K562 (cell line): ENCODE results near the gene CMIP. TPM values are rescaled to one million over a fixed set of nuclear protein-coding genes. Genes with fewer than 3 reads are reported as not detected.

Source experiments
- AFF1 ChIP-seq, 2 experiments: fragments of 450-650 bp; IDR thresholded peaks; 2 replicates each; pipeline ENCODE4 v1.6.1; 2018; ENCODE audit warnings: mild to moderate bottlenecking in 2 of 2, low read depth in 1 of 2; ENCODE audit not compliant: partially characterized antibody in 2 of 2
- BACH1 ChIP-seq: fragments of 200-800 bp; sonication (Bioruptor generic); IDR thresholded peaks from 2 replicates; pipeline ENCODE4 v1.6.1; 2016; ENCODE audit warnings: missing genetic modification characterization, missing compliant biosample characterization
- CHD2 ChIP-seq: IDR thresholded peaks from 2 replicates; pipeline ENCODE4 v1.6.1; 2011; ENCODE audit warnings: low read depth, low read length
- FOXP1 ChIP-seq: sonication (generic); formaldehyde crosslinking; IDR thresholded peaks from 2 replicates; pipeline ENCODE4 v1.8.0; 2022; ENCODE audit warnings: mild to moderate bottlenecking, missing genetic modification reagents
- FOXP4 ChIP-seq: sonication (generic); formaldehyde crosslinking; IDR thresholded peaks from 2 replicates; pipeline ENCODE4 v1.8.0; 2022; ENCODE audit warnings: mild to moderate bottlenecking, missing genetic modification reagents, borderline replicate concordance
- PHF8 ChIP-seq: fragments of 200-600 bp; sonication (generic); IDR thresholded peaks from 2 replicates; pipeline ENCODE4 v1.6.1; 2012; ENCODE audit warnings: mixed run types, mild to moderate bottlenecking, inconsistent platforms, low read length, moderate library complexity, borderline replicate concordance
- RREB1 ChIP-seq: fragments of 250-450 bp; sonication (Bioruptor Pico); IDR thresholded peaks from 2 replicates; pipeline ENCODE4 v1.4.0; 2020
- XRCC5 ChIP-seq: fragments of 200-400 bp; formaldehyde crosslinking; IDR thresholded peaks from 2 replicates; pipeline ENCODE4 v1.6.1; 2017; ENCODE audit warnings: low read depth, mild to moderate bottlenecking, low read length
- ZNF584 ChIP-seq: fragments of 200-800 bp; sonication (Bioruptor generic); IDR thresholded peaks from 2 replicates; pipeline ENCODE4 v1.6.1; 2016; ENCODE audit warnings: low read depth, mild to moderate bottlenecking, missing genetic modification characterization, missing compliant biosample characterization
- ZNF592 ChIP-seq: fragments of 450-650 bp; IDR thresholded peaks from 2 replicates; pipeline ENCODE4 v1.6.1; 2017; ENCODE audit warnings: antibody characterized with exemption, mild to moderate bottlenecking
- polyA plus RNA-seq, 8 experiments: library from polyadenylated mRNA; depleted of rRNA in 4 of 8; stranded (reverse) in 5 of 8; unstranded in 3 of 8; fragments of >200 nt; fragmentation: Nextera tagmentation in 2 of 8; fragmentation: Illumina TruSeq in 1 of 8; extraction: Ambion mirVana in 2 of 8; extraction: Trizol in 1 of 8; gene quantifications; 2 replicates each; pipeline versions ENCODE4 v1.2.1 to v1.2.3, GENCODE V29; 2011 to 2014; ENCODE audit warnings: inconsistent platforms in 1 of 8, missing spikeins in 1 of 8
- total RNA-seq, 7 experiments: library from RNA; depleted of rRNA in 6 of 7; stranded (reverse); fragments of >200 nt in 6 of 7; fragmentation: Illumina TruSeq in 2 of 7; extraction: Trizol in 2 of 7; gene quantifications; 2 replicates each; pipeline versions ENCODE4 v1.2.1 to v1.2.3, GENCODE V29; 2011 to 2021; ENCODE audit warnings: low replicate concordance in 1 of 7

The CMIP gene
- total and polyA plus RNA-seq, 9 of the 15 experiments (the other 6 are each of a cell fraction or from before 2014, with no cell fraction given) = 0.94 to 82.5 (median 10.3) TPM

GRCh38 chr16:81481207-81481821 is 36.7 kb downstream of the CMIP start (continued):
- TF ChIP-seq FOXP4 (CRISPR knock-in tag) (no peak), XRCC5 (peak; percentile 96), RREB1 (CRISPR knock-in tag) (peak; percentile 92), CHD2 (0 out of 2 replicates have a peak, but pooled peaks have one; percentile 18), BACH1 (tag) (peak; percentile 58; the same call in 1 of the 2 replicates), PHF8 (no peak), AFF1 (IDR thresholded peaks at IDR 0.05; ENCODE audit: low read depth in 1 of 2, partially characterized antibody in 2 of 2) (peak in 1 of 2 experiments; percentile 43), FOXP1 (CRISPR knock-in tag) (no peak), ZNF584 (CRISPR knock-in tag) (peak; percentile 78; the same call in 1 of the 2 replicates), ZNF592 (peak; percentile 95)
